Measurements from ENCODE around the gene NNT.

DNA sequence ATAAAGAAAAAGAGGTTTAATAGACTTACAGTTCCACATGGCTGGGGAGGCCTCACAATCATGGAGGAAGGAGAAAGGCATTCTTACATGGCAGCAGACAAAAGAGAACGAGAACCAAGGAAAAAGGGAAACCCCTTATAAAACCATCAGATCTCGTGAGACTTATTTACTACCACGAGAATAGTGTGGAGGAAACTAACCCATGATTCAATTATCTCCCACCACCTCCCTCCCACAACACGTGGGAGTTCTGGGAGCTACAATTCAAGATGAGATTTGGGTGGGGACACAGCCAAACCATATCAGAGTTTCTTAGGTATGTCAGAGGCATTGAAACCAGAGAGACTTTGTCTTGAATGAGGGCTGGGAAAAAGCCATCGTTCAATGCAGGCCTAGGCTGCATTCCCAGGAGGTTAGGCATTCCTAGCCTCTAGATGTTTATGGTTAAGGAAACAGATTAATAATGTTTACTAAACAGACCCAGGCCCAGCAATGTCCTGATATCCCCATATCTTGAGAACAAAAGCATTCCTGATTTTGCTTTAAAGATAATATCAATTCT, 38.6 kb upstream of the NNT start:
- no peak for TF ChIP-seq GATA3 (IDR thresholded peaks at IDR 0.05; ENCODE audit: low read depth, low read length)
- no peak for TF ChIP-seq GATA2 (IDR thresholded peaks at IDR 0.05; ENCODE audit: low read depth, low read length)

All from SH-SY5Y (cell line).